GM12892 (cell line): ENCODE measurements around the gene DENND1A.

Source experiments
- POLR2A ChIP-seq: IDR thresholded peaks from 2 replicates; pipeline ENCODE4 v1.6.1; 2011; ENCODE audit warnings: low read depth, low read length, control low read depth
- POLR2AphosphoS5 ChIP-seq: IDR thresholded peaks from 2 replicates; pipeline ENCODE4 v1.6.1; 2011; ENCODE audit warnings: low read depth, low read length, control low read depth
- TAF1 ChIP-seq: IDR thresholded peaks from 2 replicates; pipeline ENCODE4 v1.6.1; 2011; ENCODE audit warnings: low read depth, mild to moderate bottlenecking, control low read depth, low read length, borderline replicate concordance

GRCh38 chr9:123769719-123770118, 160.2 kb downstream of the DENND1A start:
- no peak for TF ChIP-seq POLR2A
- no peak for TF ChIP-seq POLR2AphosphoS5
- no peak for TF ChIP-seq TAF1
